Hepatocyte (in vitro differentiated cells): ENCODE measurements around the gene ORM1. TPM values are rescaled to one million over a fixed set of nuclear protein-coding genes. Genes with fewer than 3 reads are reported as not detected.

Experiments used
- DNase-seq: peaks from one replicate; pipeline ENCODE4 v3.0.0-alpha.2; 2016; ENCODE audit warnings: low spot score
- H2AFZ ChIP-seq: fragments of 200-600 bp; sonication (generic); 2 replicates; pipeline ENCODE4 v1.6.0; 2016; ENCODE audit warnings: antibody characterized with exemption, mild to moderate bottlenecking
- H3K27ac ChIP-seq: fragments of 200-600 bp; sonication (generic); 2 replicates; pipeline ENCODE4 v1.5.1; 2016; ENCODE audit warnings: mild to moderate bottlenecking
- H3K27me3 ChIP-seq: fragments of 200-600 bp; sonication (generic); 2 replicates; pipeline ENCODE4 v1.6.1; 2016
- H3K36me3 ChIP-seq: fragments of 200-600 bp; sonication (generic); replicated peaks from 2 replicates; pipeline ENCODE4 v1.5.1; 2016; ENCODE audit warnings: low read depth; ENCODE audit not compliant: insufficient read depth
- H3K4me1 ChIP-seq: fragments of 200-600 bp; sonication (generic); 2 replicates; pipeline ENCODE4 v1.5.1; 2016; ENCODE audit warnings: mild to moderate bottlenecking, moderate library complexity; ENCODE audit not compliant: insufficient read depth
- H3K4me2 ChIP-seq: fragments of 200-600 bp; sonication (generic); 2 replicates; pipeline ENCODE4 v1.6.0; 2016
- H3K4me3 ChIP-seq: fragments of 200-600 bp; sonication (generic); 2 replicates; pipeline ENCODE4 v1.5.1; 2016; ENCODE audit warnings: mild to moderate bottlenecking
- H3K79me2 ChIP-seq: fragments of 200-600 bp; sonication (generic); 2 replicates; pipeline ENCODE4 v1.6.0; 2017; ENCODE audit warnings: mild to moderate bottlenecking
- H3K9me2 ChIP-seq: fragments of 200-600 bp; sonication (generic); replicated peaks from 2 replicates; pipeline ENCODE4 v1.6.0; 2017; ENCODE audit warnings: mild to moderate bottlenecking; ENCODE audit not compliant: insufficient read depth
- H3K9me3 ChIP-seq: fragments of 200-600 bp; sonication (generic); 2 replicates; pipeline ENCODE4 v1.5.1; 2016; ENCODE audit warnings: low read depth, mild to moderate bottlenecking
- H4K20me1 ChIP-seq: fragments of 200-600 bp; sonication (generic); 2 replicates; pipeline ENCODE4 v1.6.0; 2016; ENCODE audit warnings: mild to moderate bottlenecking; ENCODE audit not compliant: insufficient read depth, poor library complexity, severe bottlenecking
- EZH2 ChIP-seq: fragments of 200-600 bp; sonication (generic); IDR thresholded peaks from 2 replicates; pipeline ENCODE4 v1.6.1; 2016; ENCODE audit warnings: antibody characterized with exemption, mild to moderate bottlenecking, borderline replicate concordance
- EZH2phosphoT487 ChIP-seq: fragments of 200-600 bp; sonication (generic); IDR thresholded peaks from one replicate; pipeline ENCODE4 v1.6.1; 2018; ENCODE audit warnings: antibody characterized with exemption, mild to moderate bottlenecking, low read depth, moderate library complexity; ENCODE audit not compliant: unreplicated experiment, severe bottlenecking
- WGBS: methylation state at CpG from one replicate; pipeline ENCODE4 v1.1.6; 2016; ENCODE audit warnings: low lambda C conversion rate; ENCODE audit errors: missing lambda C conversion rate; 5-methylcytosine and 5-hydroxymethylcytosine counted together
- polyA plus RNA-seq: library from polyadenylated mRNA; unstranded; fragments of >200 nt; fragmentation: Nextera tagmentation; extraction: Ambion mirVana; gene quantifications from 2 replicates; pipeline ENCODE4 v1.2.1, GENCODE V29; 2016
- total RNA-seq: library from RNA; depleted of rRNA; stranded (reverse); fragments of >200 nt; gene quantifications from 2 replicates; pipeline ENCODE4 v1.2.3, GENCODE V29; 2014
- TF ChIP-seq, protein P1 (sequence below): fragments of 200-600 bp; sonication (generic); IDR thresholded peaks from 2 replicates; pipeline ENCODE4 v1.5.1; 2016; ENCODE audit warnings: antibody characterized with exemption, mild to moderate bottlenecking; ENCODE audit not compliant: poor library complexity

Gene ORM1
- total and polyA plus RNA-seq, 2 experiments from 2014 or later: 472 to 976 TPM

DNA sequence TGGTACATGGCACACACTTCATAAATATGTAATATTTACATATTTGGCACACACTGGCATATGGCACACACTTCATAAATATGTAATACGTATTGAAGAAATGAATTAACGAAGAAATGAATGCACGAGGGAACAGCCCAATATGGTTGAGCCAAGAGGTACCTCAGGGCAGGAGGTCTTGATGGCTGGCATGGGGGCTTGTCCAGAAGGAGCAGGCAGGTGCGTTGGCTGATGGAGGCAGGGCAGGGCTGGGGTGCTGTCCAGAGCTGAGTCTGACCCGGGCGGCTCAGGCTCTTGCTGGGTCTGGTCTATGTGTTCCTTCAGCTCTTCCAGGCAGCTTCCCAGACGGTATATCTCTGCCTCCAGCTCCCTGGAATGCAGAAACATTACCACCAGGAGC is 38.6 kb downstream of the ORM1 start:
- no peaks in the 10 kb centered on the region for H3K79me2 ChIP-seq
- H3K9me2 ChIP-seq: no peaks in the 10 kb centered on the region
- no peak overlapping the region for H3K4me2 ChIP-seq
- H3K9me3 ChIP-seq: no peaks in the 10 kb centered on the region
- H3K36me3 ChIP-seq: peaks cover 6% of the 10 kb centered on the region
- 97% methylated on average over 7 of the region's 7 CpGs for WGBS
- H3K27me3 ChIP-seq: no peaks in the 10 kb centered on the region
- peaks cover 23% of the 10 kb centered on the region for H3K4me1 ChIP-seq
- H3K27ac ChIP-seq: no peak overlapping the region
- no peaks in the 10 kb centered on the region for H4K20me1 ChIP-seq
- TF ChIP-seq, protein P1, sequence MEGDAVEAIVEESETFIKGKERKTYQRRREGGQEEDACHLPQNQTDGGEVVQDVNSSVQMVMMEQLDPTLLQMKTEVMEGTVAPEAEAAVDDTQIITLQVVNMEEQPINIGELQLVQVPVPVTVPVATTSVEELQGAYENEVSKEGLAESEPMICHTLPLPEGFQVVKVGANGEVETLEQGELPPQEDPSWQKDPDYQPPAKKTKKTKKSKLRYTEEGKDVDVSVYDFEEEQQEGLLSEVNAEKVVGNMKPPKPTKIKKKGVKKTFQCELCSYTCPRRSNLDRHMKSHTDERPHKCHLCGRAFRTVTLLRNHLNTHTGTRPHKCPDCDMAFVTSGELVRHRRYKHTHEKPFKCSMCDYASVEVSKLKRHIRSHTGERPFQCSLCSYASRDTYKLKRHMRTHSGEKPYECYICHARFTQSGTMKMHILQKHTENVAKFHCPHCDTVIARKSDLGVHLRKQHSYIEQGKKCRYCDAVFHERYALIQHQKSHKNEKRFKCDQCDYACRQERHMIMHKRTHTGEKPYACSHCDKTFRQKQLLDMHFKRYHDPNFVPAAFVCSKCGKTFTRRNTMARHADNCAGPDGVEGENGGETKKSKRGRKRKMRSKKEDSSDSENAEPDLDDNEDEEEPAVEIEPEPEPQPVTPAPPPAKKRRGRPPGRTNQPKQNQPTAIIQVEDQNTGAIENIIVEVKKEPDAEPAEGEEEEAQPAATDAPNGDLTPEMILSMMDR: no peak
- TF ChIP-seq EZH2: no peak
- no peak for TF ChIP-seq EZH2phosphoT487
- no peak overlapping the region for H2AFZ ChIP-seq
- H3K4me3 ChIP-seq: no peak overlapping the region
- DNase-seq: no peak

DNA sequence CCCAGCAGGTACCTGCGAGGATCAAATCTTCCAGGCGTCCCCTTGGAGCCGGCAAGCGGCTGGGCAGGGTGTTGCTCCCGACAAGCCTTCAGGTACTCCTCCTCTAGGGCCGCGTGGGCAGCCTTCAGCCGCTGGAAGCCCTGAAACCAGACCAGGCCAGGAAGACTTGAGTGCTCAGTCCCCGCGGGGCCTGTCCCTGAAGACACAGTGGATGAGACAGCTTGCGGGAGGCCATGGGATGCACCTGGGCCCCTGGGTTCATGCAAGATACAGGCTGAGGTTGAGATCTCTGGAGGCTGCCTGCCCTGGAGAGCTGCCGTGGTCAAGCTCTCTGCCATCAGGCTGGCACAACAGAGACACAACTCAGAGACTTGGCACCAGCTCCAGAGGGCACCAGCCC is 39.5 kb downstream of the ORM1 start:
- Histone ChIP-seq H3K4me1 (peaks cover 32% of the 10 kb centered on the region), H3K27me3 (no peaks in the 10 kb centered on the region), H3K4me2 (no peak overlapping the region), H4K20me1 (no peaks in the 10 kb centered on the region), H2AFZ (no peak overlapping the region), H3K9me2 (no peaks in the 10 kb centered on the region), H3K36me3 (peaks cover 6% of the 10 kb centered on the region), H3K9me3 (no peaks in the 10 kb centered on the region), H3K79me2 (no peaks in the 10 kb centered on the region), H3K27ac (no peak overlapping the region), H3K4me3 (no peak overlapping the region)
- WGBS: 97% methylated on average over 12 of the region's 12 CpGs
- no peak for DNase-seq
- no peak for TF ChIP-seq EZH2
- TF ChIP-seq, protein P1: no peak
- TF ChIP-seq EZH2phosphoT487: no peak

DNA sequence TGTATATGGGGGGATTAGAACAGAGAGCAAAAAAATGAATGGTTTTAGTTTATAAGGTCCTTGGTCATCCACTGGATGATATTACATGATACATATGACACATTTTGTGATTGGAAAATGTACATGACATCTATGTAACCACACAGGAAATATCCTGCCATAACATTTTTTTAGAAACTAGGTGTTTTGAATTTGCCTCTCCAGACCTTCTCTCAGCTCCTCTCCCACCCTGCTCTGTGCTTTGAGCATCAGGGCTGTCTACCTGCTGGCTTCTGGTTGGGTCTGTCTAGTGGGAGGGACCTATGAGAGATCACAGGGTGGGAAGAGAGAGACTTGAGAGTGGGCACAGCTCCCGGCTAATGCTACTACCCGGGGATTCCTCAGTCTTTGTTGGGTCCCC is 40.5 kb downstream of the ORM1 start:
- WGBS: 78% methylated on average over 2 of the region's 2 CpGs
- Histone ChIP-seq H3K27ac (no peak overlapping the region), H3K36me3 (peaks cover 6% of the 10 kb centered on the region)

More for the DNA sequence above, 40.5 kb downstream of the ORM1 start:
- no peaks in the 10 kb centered on the region for H4K20me1 ChIP-seq
- no peaks in the 10 kb centered on the region for H3K9me3 ChIP-seq
- H3K27me3 ChIP-seq: no peaks in the 10 kb centered on the region
- no peak overlapping the region for H2AFZ ChIP-seq
- no peak for DNase-seq
- no peak for TF ChIP-seq EZH2
- TF ChIP-seq, protein P1: no peak
- no peak for TF ChIP-seq EZH2phosphoT487
- H3K79me2 ChIP-seq: no peaks in the 10 kb centered on the region
- peaks cover 32% of the 10 kb centered on the region for H3K4me1 ChIP-seq
- no peaks in the 10 kb centered on the region for H3K9me2 ChIP-seq
- H3K4me2 ChIP-seq: no peak overlapping the region
- no peak overlapping the region for H3K4me3 ChIP-seq
